RWPE2 (cell line): ENCODE measurements around the gene USP17L26.
"Not testable (repeated sequence)": the region's sequence is repeated elsewhere in the genome, so short reads cannot be mapped to it uniquely, and the experiment has no call there.

Experiments used
- ATAC-seq: fragments of 200-7000 bp; cut with Tn5 transposase; 3 replicates; pipeline ENCODE4 v1.9.1; 2021; ENCODE audit warnings: low read depth
- DNase-seq: peaks from one replicate; pipeline ENCODE4 v3.0.0-alpha.2; 2020; ENCODE audit warnings: low spot score
- H3K27ac ChIP-seq: fragments of 450-650 bp; 2 replicates; pipeline ENCODE4 v1.5.1; 2017; ENCODE audit warnings: mild to moderate bottlenecking; ENCODE audit not compliant: poor library complexity, severe bottlenecking
- H3K27me3 ChIP-seq: fragments of 250-450 bp; sonication (Bioruptor Pico); 2 replicates; pipeline ENCODE4 v1.5.1; 2021; ENCODE audit warnings: mild to moderate bottlenecking, moderate library complexity; ENCODE audit not compliant: insufficient read depth, poor library complexity, severe bottlenecking
- H3K36me3 ChIP-seq: fragments of 250-450 bp; sonication (Bioruptor Pico); 2 replicates; pipeline ENCODE4 v1.5.1; 2020; ENCODE audit warnings: low read depth, mild to moderate bottlenecking, moderate library complexity
- H3K4me1 ChIP-seq: fragments of 250-450 bp; sonication (Bioruptor Pico); 2 replicates; pipeline ENCODE4 v1.5.1; 2021; ENCODE audit warnings: mild to moderate bottlenecking, moderate library complexity; ENCODE audit not compliant: insufficient read depth, poor library complexity, severe bottlenecking
- H3K4me3 ChIP-seq: fragments of 250-450 bp; sonication (Bioruptor Pico); 2 replicates; pipeline ENCODE4 v1.5.1; 2021; ENCODE audit warnings: mild to moderate bottlenecking, moderate library complexity; ENCODE audit not compliant: severe bottlenecking
- H3K9me3 ChIP-seq: fragments of 250-450 bp; sonication (Bioruptor Pico); 2 replicates; pipeline ENCODE4 v1.5.1; 2021; ENCODE audit warnings: mild to moderate bottlenecking, moderate library complexity; ENCODE audit not compliant: severe bottlenecking
- CTCF ChIP-seq: fragments of 450-650 bp; IDR thresholded peaks from one replicate; pipeline ENCODE4 v1.5.1; 2017; ENCODE audit warnings: mild to moderate bottlenecking, moderate library complexity; ENCODE audit not compliant: poor library complexity, severe bottlenecking

The USP17L26 gene

GRCh38 chr4:9381012-9381534, 46.6 kb downstream of the USP17L26 start:
- H3K4me3 ChIP-seq = peak overlapping the region; percentile 22
- not testable (repeated sequence) for H3K9me3 ChIP-seq, H3K27ac ChIP-seq, H3K27me3 ChIP-seq, H3K36me3 ChIP-seq, ATAC-seq, H3K4me1 ChIP-seq
- peak; percentile 64 for TF ChIP-seq CTCF
- peak; percentile 35 for DNase-seq

GRCh38 chr4:9384126-9384525, 49.7 kb downstream of the USP17L26 start:
- Histone ChIP-seq H3K4me1 (no peaks in the 10 kb centered on the region), H3K4me3 (no peak overlapping the region), H3K27ac (no peak overlapping the region), H3K27me3 (no peaks in the 10 kb centered on the region), H3K9me3 (no peaks in the 10 kb centered on the region), H3K36me3 (no peaks in the 10 kb centered on the region)
- no peak for TF ChIP-seq CTCF
- DNase-seq (no peak), ATAC-seq (no peak)
